WTC11 (cell line): Measurements from ENCODE around the gene GPR84. TPM values are rescaled to one million over a fixed set of nuclear protein-coding genes. Genes with fewer than 3 reads are reported as not detected.
"Not testable (repeated sequence)": the region's sequence is repeated elsewhere in the genome, so short reads cannot be mapped to it uniquely, and the experiment has no call there.

Source experiments
- ATAC-seq: fragments of 200-7000 bp; cut with Tn5 transposase; 2 replicates; pipeline ENCODE4 v1.10.0; 2021; ENCODE audit warnings: mild to moderate bottlenecking, moderate library complexity
- CTCF ChIA-PET: fragments of 300-600 bp; sonication (Branson Sonifier 250); formaldehyde crosslinking; loops from one replicate; lab custom pipeline; 2021; ENCODE audit warnings: antibody characterized with exemption; lab: Charles Lee
- POLR2A ChIA-PET: fragments of 350-600 bp; sonication (Branson Sonifier 250); formaldehyde crosslinking; loops from one replicate; lab custom pipeline; 2021; ENCODE audit warnings: antibody characterized with exemption; lab: Charles Lee
- DNase-seq: peaks from one replicate; pipeline ENCODE4 v3.0.0; 2021; ENCODE audit warnings: low spot score
- H3K27ac Mint-ChIP-seq: 2 replicates; pipeline ENCODE4 v1.8.0; 2021; ENCODE audit warnings: mixed read lengths
- H3K27me3 Mint-ChIP-seq: 2 replicates; pipeline ENCODE4 v1.8.0; 2021; ENCODE audit warnings: low read depth, mild to moderate bottlenecking, moderate library complexity, mixed read lengths
- H3K36me3 Mint-ChIP-seq: 2 replicates; pipeline ENCODE4 v1.8.0; 2021; ENCODE audit warnings: mixed read lengths
- H3K4me1 Mint-ChIP-seq: 2 replicates; pipeline ENCODE4 v1.8.0; 2022; ENCODE audit warnings: mixed read lengths
- H3K4me3 Mint-ChIP-seq: 2 replicates; pipeline ENCODE4 v1.8.0; 2021; ENCODE audit warnings: mild to moderate bottlenecking, moderate library complexity, mixed read lengths
- H3K9me3 Mint-ChIP-seq: 2 replicates; pipeline ENCODE4 v1.8.0; 2021; ENCODE audit warnings: mixed read lengths
- AR ChIP-seq: fragments of 250-450 bp; sonication (Bioruptor Pico); IDR thresholded peaks from 2 replicates; pipeline ENCODE4 v1.9.0; 2021; ENCODE audit warnings: mild to moderate bottlenecking
- ATF3 ChIP-seq: sonication (generic); formaldehyde crosslinking; conservative IDR thresholded peaks from 2 replicates; pipeline ENCODE4 v1.8.1; 2022; ENCODE audit warnings: mild to moderate bottlenecking, missing genetic modification reagents
- CREM ChIP-seq: sonication (generic); formaldehyde crosslinking; IDR thresholded peaks from 2 replicates; pipeline ENCODE4 v1.8.1; 2022; ENCODE audit warnings: mild to moderate bottlenecking, missing genetic modification reagents, moderate library complexity
- GRHL2 ChIP-seq: fragments of 250-450 bp; sonication (Bioruptor Pico); IDR thresholded peaks from 2 replicates; pipeline ENCODE4 v1.8.0; 2022; ENCODE audit warnings: mild to moderate bottlenecking, moderate library complexity; ENCODE audit not compliant: insufficient replicate concordance, severe bottlenecking
- IRF1 ChIP-seq: sonication (generic); formaldehyde crosslinking; IDR thresholded peaks from 2 replicates; pipeline ENCODE4 v1.8.0; 2023; ENCODE audit warnings: missing genetic modification reagents
- KAT7 ChIP-seq: sonication (generic); formaldehyde crosslinking; IDR thresholded peaks from 2 replicates; pipeline ENCODE4 v1.8.1; 2023; ENCODE audit warnings: missing genetic modification reagents, mild to moderate bottlenecking, borderline replicate concordance
- MYBL2 ChIP-seq: sonication (generic); formaldehyde crosslinking; IDR thresholded peaks from 2 replicates; pipeline ENCODE4 v1.8.1; 2023; ENCODE audit warnings: mild to moderate bottlenecking, moderate library complexity, missing genetic modification reagents
- NR1H2 ChIP-seq: sonication (generic); formaldehyde crosslinking; IDR thresholded peaks from 2 replicates; pipeline ENCODE4 v1.9.0; 2021; ENCODE audit warnings: mild to moderate bottlenecking, moderate library complexity, missing genetic modification reagents
- NR3C1 ChIP-seq: sonication (generic); formaldehyde crosslinking; conservative IDR thresholded peaks from 2 replicates; pipeline ENCODE4 v1.8.1; 2023; ENCODE audit warnings: low read depth, mild to moderate bottlenecking, missing genetic modification reagents
- PRRX2 ChIP-seq: fragments of 250-450 bp; sonication (Bioruptor Pico); IDR thresholded peaks from 2 replicates; pipeline ENCODE4 v1.8.0; 2021; ENCODE audit warnings: mild to moderate bottlenecking
- USF2 ChIP-seq: sonication (generic); formaldehyde crosslinking; IDR thresholded peaks from 2 replicates; pipeline ENCODE4 v1.8.1; 2023; ENCODE audit warnings: mild to moderate bottlenecking, missing genetic modification reagents, moderate library complexity
- ZBTB21 ChIP-seq: sonication (generic); formaldehyde crosslinking; IDR thresholded peaks from 2 replicates; pipeline ENCODE4 v1.8.1; 2023; ENCODE audit warnings: mild to moderate bottlenecking, missing genetic modification reagents, borderline replicate concordance
- ZMAT4 ChIP-seq: fragments of 250-450 bp; sonication (Bioruptor Pico); IDR thresholded peaks from 2 replicates; pipeline ENCODE4 v1.9.0; 2021; ENCODE audit warnings: mild to moderate bottlenecking
- ZNF121 ChIP-seq: sonication (generic); formaldehyde crosslinking; IDR thresholded peaks from 2 replicates; pipeline ENCODE4 v1.8.0; 2023; ENCODE audit warnings: missing genetic modification reagents
- ZNF512 ChIP-seq: sonication (generic); formaldehyde crosslinking; IDR thresholded peaks from 2 replicates; pipeline ENCODE4 v1.8.1; 2022; ENCODE audit warnings: missing genetic modification reagents, borderline replicate concordance
- total RNA-seq: library from RNA; stranded (reverse); gene quantifications from 3 replicates; pipeline ENCODE4 v1.2.3, GENCODE V29; 2021

GPR84 gene
- total RNA-seq, 1 experiment from 2014 or later: 0.13 TPM

GRCh38 chr12:54354271-54354670 lies 10.0 kb downstream of the GPR84 start:
- not testable (repeated sequence) for ATAC-seq, H3K9me3 Mint-ChIP-seq, H3K4me3 Mint-ChIP-seq, H3K27ac Mint-ChIP-seq
- ChIA-PET POLR2A (interaction anchor here (0.6 kb wide), 2 partner anchors 50 to 75 kb away, joined by 3 read pairs; no protein-coding TSS in a partner anchor), CTCF (interaction anchor here (0.7 to 2.6 kb wide), 2 partner anchors 25 to 29 kb away, joined by 4 to 15 read pairs; partner anchors contain the start of gene COPZ1)
- TF ChIP-seq ZNF121 (CRISPR knock-in tag): peak; percentile 55; the same call in 1 of the 2 replicates
- TF ChIP-seq, all 79 proteins: peak for 1; not testable (repeated sequence) for 78
- Mint-ChIP-seq H3K27me3 (peaks cover 18% of the 10 kb centered on the region), H3K36me3 (peaks cover 14% of the 10 kb centered on the region), H3K4me1 (peaks cover 44% of the 10 kb centered on the region)
- not testable (repeated sequence) for DNase-seq

GRCh38 chr12:54352891-54353874 lies 11.1 kb downstream of the GPR84 start:
- H3K36me3 Mint-ChIP-seq: peaks cover 22% of the 10 kb centered on the region
- ATAC-seq (no peak), DNase-seq (no peak)
- TF ChIP-seq IRF1: no peak
- peak overlapping the region; percentile 92 for H3K27ac Mint-ChIP-seq
- no peaks in the 10 kb centered on the region for H3K9me3 Mint-ChIP-seq
- ChIA-PET CTCF (interaction anchor here (0.8 to 4.3 kb wide), 23 partner anchors 8 to 152 kb away, joined by 3 to 61 read pairs (median 5); partner anchors contain the start of genes COPZ1 and HNRNPA1), POLR2A (interaction anchor here (0.6 to 1.7 kb wide), 7 partner anchors 14 to 58 kb away, joined by 3 to 8 read pairs (median 4); no protein-coding TSS in a partner anchor)
- peaks cover 47% of the 10 kb centered on the region for H3K4me1 Mint-ChIP-seq
- peak overlapping the region; percentile 87 for H3K4me3 Mint-ChIP-seq
- peaks cover 18% of the 10 kb centered on the region for H3K27me3 Mint-ChIP-seq

- peaks cover 33% of the 10 kb centered on the region for H3K36me3 Mint-ChIP-seq
- CTCF ChIA-PET: interaction anchor here (0.6 to 4.3 kb wide), 19 partner anchors 9 to 151 kb away, joined by 3 to 61 read pairs (median 7); partner anchors contain the start of gene COPZ1
- peak overlapping the region; percentile 92 for H3K27ac Mint-ChIP-seq
- DNase-seq (peak; percentile 70), ATAC-seq (peak; percentile 55)
- POLR2A ChIA-PET: interaction anchor here (0.6 to 1.7 kb wide), 5 partner anchors 15 to 22 kb away, joined by 3 to 8 read pairs (median 4); no protein-coding TSS in a partner anchor
- peaks cover 18% of the 10 kb centered on the region for H3K27me3 Mint-ChIP-seq
- peaks cover 47% of the 10 kb centered on the region for H3K4me1 Mint-ChIP-seq
- TF ChIP-seq NR3C1 (no peak), NR1H2 (no peak), PRRX2 (CRISPR knock-in tag) (no peak), MYBL2 (CRISPR knock-in tag) (no peak), USF2 (CRISPR knock-in tag) (no peak), ZMAT4 (CRISPR knock-in tag) (no peak), ZBTB21 (CRISPR knock-in tag) (no peak), KAT7 (CRISPR knock-in tag) (no peak), AR (CRISPR knock-in tag) (no peak), CREM (CRISPR knock-in tag) (no peak), ZNF512 (CRISPR knock-in tag) (no peak), GRHL2 (CRISPR knock-in tag) (no peak), ATF3 (CRISPR knock-in tag) (no peak)
- peak overlapping the region; percentile 87 for H3K4me3 Mint-ChIP-seq
- no peaks in the 10 kb centered on the region for H3K9me3 Mint-ChIP-seq
These were observed 12.2 kb downstream of the GPR84 start for GRCh38 chr12:54352022-54352531.
